GM18951 (cell line): ENCODE results near the gene CACHD1.

ENCODE experiments used
- POLR2A ChIP-seq: IDR thresholded peaks from 4 replicates; pipeline ENCODE4 v1.6.1; 2011; ENCODE audit warnings: mild to moderate bottlenecking; ENCODE audit not compliant: insufficient read length, insufficient read depth; ENCODE audit errors: extremely low read depth
- in situ Hi-C: fragments of 300-500 bp; cut with MboI; formaldehyde crosslinking; loops from one replicate; pipeline ENCODE4 v1.12.0; 2022; ENCODE audit warnings: low sequenced_read_pairs, mixed read lengths, inconsistent platforms; ENCODE audit not compliant: unreplicated experiment

CACHD1 gene

DNA sequence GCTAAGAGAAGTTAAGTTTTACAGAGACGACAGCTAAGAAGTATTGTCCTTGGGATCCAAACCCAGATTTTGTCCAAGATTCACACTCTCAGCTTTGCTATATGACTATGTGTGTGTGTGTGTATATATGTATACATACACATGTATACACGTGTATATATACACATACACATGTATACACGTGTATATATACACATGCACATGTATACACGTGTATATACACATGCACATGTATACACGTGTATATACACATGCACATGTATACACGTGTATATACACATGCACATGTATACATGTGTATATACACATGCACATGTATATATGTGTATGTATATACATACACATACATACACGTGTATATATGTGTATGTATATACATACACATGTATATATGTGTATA is 3.9 kb upstream of the CACHD1 start:
- in situ Hi-C loops, result no loop called here
- no peak for TF ChIP-seq POLR2A

- no peak for TF ChIP-seq POLR2A
- in situ Hi-C loops, result no loop called here
Measured at GRCh38 chr1:64469116-64469976, 583 bp upstream of the CACHD1 start.

- TF ChIP-seq POLR2A, result no peak
- in situ Hi-C loops, result no loop called here
Measured at GRCh38 chr1:64470665-64471217, 812 bp downstream of the CACHD1 start.

- no peak for TF ChIP-seq POLR2A
- in situ Hi-C loops, result no loop called here
Measured at GRCh38 chr1:64471218-64472039, 1.5 kb downstream of the CACHD1 start.

DNA sequence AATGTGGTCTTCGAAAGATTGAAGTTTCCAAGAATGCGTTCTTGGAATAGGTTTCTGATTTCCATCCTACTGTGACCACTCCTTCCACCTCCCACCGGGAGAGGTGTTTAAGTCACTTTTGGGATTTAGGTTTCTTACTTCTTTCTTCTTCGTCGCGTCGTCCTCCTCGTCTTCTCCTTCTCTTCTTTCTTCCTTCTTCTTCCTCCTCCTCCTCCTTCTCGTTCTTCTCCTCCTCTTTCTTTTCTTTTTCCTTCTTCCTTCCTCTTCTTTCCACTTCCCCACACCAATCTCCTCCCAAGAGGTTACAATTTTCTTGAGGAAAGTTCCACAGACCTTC is 2.1 kb downstream of the CACHD1 start:
- in situ Hi-C loops, result no loop called here
- no peak for TF ChIP-seq POLR2A

DNA sequence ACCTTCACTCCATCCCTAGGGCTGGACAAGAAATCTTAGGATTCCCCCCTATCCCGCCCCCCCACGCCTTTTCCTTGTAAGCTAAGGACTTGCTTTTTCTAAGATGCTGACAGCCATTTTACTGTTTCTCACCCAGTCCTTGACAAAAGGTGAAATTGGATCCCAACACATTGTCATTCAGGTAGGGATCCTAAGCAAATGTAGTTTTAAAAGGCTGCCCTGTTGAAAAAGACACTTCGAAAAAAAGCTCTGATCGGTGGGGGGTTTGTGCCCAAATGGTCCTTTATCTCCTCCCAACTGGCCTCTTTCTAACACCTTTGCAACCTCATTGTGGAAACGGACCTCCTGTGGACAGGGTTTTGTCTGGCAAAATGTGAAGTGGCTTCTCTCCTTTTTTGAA is 2.9 kb downstream of the CACHD1 start:
- no peak for TF ChIP-seq POLR2A
- in situ Hi-C loops, result no loop called here

DNA sequence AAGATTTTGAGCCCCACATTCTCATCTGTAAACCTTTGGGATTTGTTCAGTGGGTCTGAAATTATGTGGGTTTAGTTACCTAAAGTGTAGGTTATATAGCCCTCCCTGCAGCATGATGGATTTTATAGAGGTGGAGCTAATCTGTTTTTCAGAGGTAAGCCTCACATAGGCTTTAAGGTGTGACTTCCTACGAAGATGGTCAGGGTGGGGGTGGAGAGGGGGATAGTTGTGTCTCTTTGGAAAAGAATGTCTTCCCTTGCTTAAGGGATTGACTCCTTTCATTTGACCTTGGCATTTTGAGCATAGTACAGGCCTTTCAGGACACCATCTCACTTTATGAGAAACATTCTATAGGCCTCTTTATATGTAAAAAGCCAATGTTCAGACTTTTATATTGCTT is 3.4 kb downstream of the CACHD1 start:
- TF ChIP-seq POLR2A, result no peak
- in situ Hi-C loops, result no loop called here

DNA sequence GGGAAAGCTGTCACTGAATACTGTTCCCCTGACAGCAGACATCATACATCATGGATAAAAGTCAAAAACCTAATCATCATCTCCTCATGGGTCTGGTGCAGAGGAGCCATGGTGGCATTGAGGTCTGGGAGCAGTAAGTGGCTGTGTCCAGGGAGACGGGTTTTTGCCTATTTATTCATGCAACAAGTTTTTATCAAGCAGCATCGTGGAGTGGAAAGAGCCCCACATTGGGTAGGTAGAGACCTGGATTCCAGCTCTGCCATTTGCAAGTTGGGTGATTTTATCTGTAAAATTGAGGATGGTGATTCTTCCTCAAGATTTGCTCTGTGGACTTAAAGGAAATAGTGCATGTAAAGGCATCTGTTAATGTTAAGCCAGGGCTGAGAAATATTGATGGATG is 4.2 kb downstream of the CACHD1 start:
- in situ Hi-C loops, result no loop called here
- TF ChIP-seq POLR2A, result no peak

DNA sequence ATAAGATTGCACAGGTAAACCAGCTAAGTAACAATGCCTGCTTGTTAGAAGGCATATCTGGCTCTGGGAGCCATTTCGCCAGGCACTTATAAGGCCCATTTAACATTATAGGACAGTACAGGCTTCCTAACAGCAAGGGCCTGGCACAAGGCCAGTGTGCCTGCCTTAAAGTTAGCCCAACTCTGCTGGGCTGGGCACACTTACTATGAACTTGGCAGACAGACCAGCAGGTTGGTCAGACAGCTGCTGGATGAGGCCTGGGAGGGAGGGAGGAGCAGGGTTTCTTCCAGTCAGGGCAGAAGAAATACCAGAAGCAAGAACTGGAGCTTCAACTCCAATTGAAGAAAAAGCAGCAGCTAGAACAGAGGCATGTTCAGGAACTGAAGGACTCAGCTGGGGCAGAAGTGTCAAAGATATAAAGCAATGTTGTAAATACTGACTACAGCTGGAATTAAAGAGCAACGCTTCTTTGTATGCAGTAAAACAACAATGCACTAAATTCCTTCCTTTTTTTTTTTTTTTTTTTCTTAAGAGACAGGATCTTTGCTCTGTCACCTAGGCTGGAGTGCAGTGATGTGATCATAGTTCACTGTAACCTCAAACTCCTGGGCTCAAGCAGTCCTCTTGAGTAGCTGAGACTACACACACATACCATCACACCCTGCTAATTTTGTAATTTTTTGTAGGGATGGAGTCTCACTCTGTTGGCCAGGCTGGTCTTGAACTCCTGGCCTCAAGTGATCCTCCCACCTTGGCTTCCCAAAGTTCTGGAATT is 4.9 kb downstream of the CACHD1 start:
- in situ Hi-C loops, result no loop called here
- TF ChIP-seq POLR2A, result no peak

- in situ Hi-C loops, result no loop called here
Measured at GRCh38 chr1:64476251-64476952, 6.5 kb downstream of the CACHD1 start.

GRCh38 chr1:64478594-64479470 is 8.9 kb downstream of the CACHD1 start:
- in situ Hi-C loops, result no loop called here
- TF ChIP-seq POLR2A, result no peak

More at GRCh38 chr1:64476251-64476952, 6.5 kb downstream of the CACHD1 start:
- TF ChIP-seq POLR2A, result no peak
